IPS-20b (cell line): ENCODE measurements around the gene ADAMTS4.
A peak's percentile ranks its signal among the peaks of the same experiment; 100 is the strongest.

Experiments
- H3K27ac ChIP-seq: one replicate; pipeline ENCODE4 v1.5.1; 2013; ENCODE audit warnings: low read length
- H3K27me3 ChIP-seq: 2 replicates; pipeline ENCODE4 v1.6.1; 2013; ENCODE audit warnings: mild to moderate bottlenecking, low read length, inconsistent platforms; ENCODE audit not compliant: insufficient read depth
- H3K36me3 ChIP-seq: 2 replicates; pipeline ENCODE4 v1.6.1; 2013; ENCODE audit warnings: low read depth, mild to moderate bottlenecking, inconsistent platforms, low read length, moderate library complexity; ENCODE audit not compliant: insufficient read depth
- H3K4me1 ChIP-seq: 2 replicates; pipeline ENCODE4 v1.6.1; 2013; ENCODE audit warnings: mild to moderate bottlenecking, control low read depth, inconsistent platforms, low read length, moderate library complexity; ENCODE audit not compliant: insufficient read depth
- H3K4me3 ChIP-seq: 2 replicates; pipeline ENCODE4 v1.5.1; 2013; ENCODE audit warnings: mild to moderate bottlenecking, low read length, inconsistent platforms
- H3K9ac ChIP-seq: 2 replicates; pipeline ENCODE4 v1.6.1; 2013; ENCODE audit warnings: low read depth, mild to moderate bottlenecking, inconsistent platforms, low read length, moderate library complexity
- H3K9me3 ChIP-seq: 2 replicates; pipeline ENCODE4 v1.6.1; 2013; ENCODE audit warnings: mild to moderate bottlenecking, low read depth, low read length, inconsistent platforms; ENCODE audit not compliant: insufficient read depth

ADAMTS4 gene

GRCh38 chr1:161200421-161200991, 1.7 kb upstream of the ADAMTS4 start:
- Histone ChIP-seq H3K36me3 (peaks cover 22% of the 10 kb centered on the region), H3K9me3 (no peaks in the 10 kb centered on the region), H3K9ac (peak overlapping the region; percentile 96; the same call in 1 of the 2 replicates), H3K27me3 (no peaks in the 10 kb centered on the region), H3K4me3 (peak overlapping the region; percentile 17; the same call in 1 of the 2 replicates), H3K27ac (peak overlapping the region; percentile 86), H3K4me1 (peaks cover 47% of the 10 kb centered on the region)

GRCh38 chr1:161199506-161200139, 769 bp upstream of the ADAMTS4 start:
- Histone ChIP-seq H3K9me3 (no peaks in the 10 kb centered on the region), H3K9ac (peak overlapping the region; percentile 96; the same call in 1 of the 2 replicates), H3K36me3 (peaks cover 13% of the 10 kb centered on the region), H3K27me3 (no peaks in the 10 kb centered on the region), H3K4me1 (peaks cover 47% of the 10 kb centered on the region), H3K27ac (peak overlapping the region; percentile 86), H3K4me3 (peak overlapping the region; percentile 7; the same call in 1 of the 2 replicates)

DNA sequence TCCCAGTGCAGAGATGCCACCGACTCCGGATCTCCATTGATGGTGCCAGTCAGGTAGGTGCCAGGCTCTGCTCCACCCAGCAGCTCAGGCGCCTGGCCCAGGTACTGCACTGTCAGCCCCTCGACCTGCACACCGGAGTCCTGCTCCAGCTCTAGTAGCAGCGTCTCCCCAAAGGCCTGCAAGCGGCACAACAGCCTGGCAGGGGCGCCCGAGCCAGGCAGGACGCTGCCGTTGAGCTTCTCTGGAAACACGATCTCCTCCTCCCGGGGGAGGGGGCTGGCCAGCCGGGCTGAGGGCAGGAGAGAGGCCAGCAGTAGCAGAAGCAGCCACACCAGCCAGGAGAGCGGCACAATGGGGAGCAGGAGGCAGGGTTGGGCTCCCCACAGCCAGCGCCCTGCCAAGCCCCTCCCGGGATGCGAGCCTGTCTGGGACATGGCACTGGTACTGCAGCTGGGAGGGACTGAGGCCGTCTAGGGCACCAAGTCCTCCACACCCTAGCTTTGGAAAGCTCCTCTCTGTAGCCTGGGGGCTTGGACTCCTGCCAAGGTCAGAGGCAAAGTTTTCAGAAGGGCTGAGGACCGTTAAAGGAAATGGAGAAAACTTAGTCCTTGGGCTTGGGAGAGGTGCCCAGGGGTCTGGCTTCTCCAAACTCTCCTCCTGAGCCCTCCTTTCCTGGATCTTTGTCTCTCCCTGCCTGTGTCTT, 509 bp downstream of the ADAMTS4 start:
- Histone ChIP-seq H3K27ac (no peak overlapping the region), H3K4me3 (peak overlapping the region; percentile 45; the same call in 1 of the 2 replicates), H3K9ac (peak overlapping the region; percentile 40; the same call in 1 of the 2 replicates), H3K4me1 (peaks cover 47% of the 10 kb centered on the region), H3K36me3 (peaks cover under 1% of the 10 kb centered on the region; the same call in 1 of the 2 replicates), H3K9me3 (no peaks in the 10 kb centered on the region), H3K27me3 (no peaks in the 10 kb centered on the region)

DNA sequence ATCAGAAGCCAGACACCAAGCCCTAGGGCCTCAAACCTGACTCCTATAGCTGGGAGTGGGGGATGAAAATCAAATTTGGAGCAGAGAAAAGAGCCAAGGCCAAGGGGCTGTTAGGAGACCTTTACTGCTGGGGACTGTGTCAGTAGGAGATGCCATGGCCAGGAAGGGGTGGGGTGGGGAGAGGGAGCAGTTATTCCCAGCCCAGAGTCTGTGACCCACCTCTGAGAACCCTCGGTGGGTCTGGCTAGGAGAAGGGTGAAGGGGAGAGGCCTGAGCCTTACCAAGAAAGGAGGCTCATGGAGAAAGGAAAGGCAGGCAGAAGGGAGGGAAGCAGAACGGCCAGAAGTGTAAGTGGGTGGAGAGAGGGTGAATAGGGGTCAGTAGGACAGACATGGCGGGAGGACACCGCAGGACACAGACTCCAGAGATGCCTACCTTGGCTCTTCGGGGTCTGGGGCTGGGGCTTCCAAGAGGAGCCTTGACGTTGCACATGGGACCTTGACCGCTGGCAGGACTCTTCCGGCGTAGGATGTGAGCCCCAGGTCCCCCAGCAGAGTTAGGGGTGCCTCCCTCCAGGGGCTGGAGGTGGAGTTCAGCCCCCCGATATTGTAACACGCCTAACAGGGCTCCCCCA, 1.2 kb downstream of the ADAMTS4 start:
- Histone ChIP-seq H3K4me3 (peak overlapping the region; percentile 45; the same call in 1 of the 2 replicates), H3K27ac (no peak overlapping the region), H3K4me1 (peaks cover 47% of the 10 kb centered on the region), H3K9ac (peak overlapping the region; percentile 6; the same call in 1 of the 2 replicates), H3K27me3 (no peaks in the 10 kb centered on the region), H3K36me3 (no peaks in the 10 kb centered on the region), H3K9me3 (no peaks in the 10 kb centered on the region)

GRCh38 chr1:161196521-161197451, 2.1 kb downstream of the ADAMTS4 start:
- Histone ChIP-seq H3K4me3 (peak overlapping the region; percentile 45; the same call in 1 of the 2 replicates), H3K4me1 (peaks cover 47% of the 10 kb centered on the region), H3K27me3 (no peaks in the 10 kb centered on the region), H3K9me3 (no peaks in the 10 kb centered on the region), H3K36me3 (no peaks in the 10 kb centered on the region; the same call in 1 of the 2 replicates), H3K9ac (peak overlapping the region; percentile 6; the same call in 1 of the 2 replicates), H3K27ac (no peak overlapping the region)

- Histone ChIP-seq H3K4me1 (peaks cover 41% of the 10 kb centered on the region), H3K36me3 (no peaks in the 10 kb centered on the region; the same call in 1 of the 2 replicates)
Observed at GRCh38 chr1:161196111-161196510, 2.7 kb downstream of the ADAMTS4 start.

GRCh38 chr1:161195171-161195570, 3.7 kb downstream of the ADAMTS4 start:
- Histone ChIP-seq H3K9me3 (no peaks in the 10 kb centered on the region), H3K4me3 (no peak overlapping the region), H3K4me1 (peaks cover 31% of the 10 kb centered on the region), H3K36me3 (no peaks in the 10 kb centered on the region; the same call in 1 of the 2 replicates), H3K27ac (no peak overlapping the region), H3K27me3 (no peaks in the 10 kb centered on the region), H3K9ac (no peak overlapping the region)

More at GRCh38 chr1:161196111-161196510, 2.7 kb downstream of the ADAMTS4 start:
- no peak overlapping the region; the same call in 1 of the 2 replicates for H3K9ac ChIP-seq
- H3K27me3 ChIP-seq, result no peaks in the 10 kb centered on the region
- no peaks in the 10 kb centered on the region for H3K9me3 ChIP-seq
- H3K4me3 ChIP-seq, result no peak overlapping the region
- H3K27ac ChIP-seq, result no peak overlapping the region

GRCh38 chr1:161193561-161194235, 5.2 kb downstream of the ADAMTS4 start:
- Histone ChIP-seq H3K9me3 (no peaks in the 10 kb centered on the region), H3K27me3 (no peaks in the 10 kb centered on the region), H3K36me3 (no peaks in the 10 kb centered on the region; the same call in 1 of the 2 replicates), H3K4me1 (peaks cover 18% of the 10 kb centered on the region), H3K9ac (no peak overlapping the region), H3K27ac (no peak overlapping the region), H3K4me3 (no peak overlapping the region)

- H3K9me3 ChIP-seq, result no peaks in the 10 kb centered on the region
- no peak overlapping the region for H3K27ac ChIP-seq
- H3K9ac ChIP-seq, result no peak overlapping the region
- no peaks in the 10 kb centered on the region for H3K27me3 ChIP-seq
- H3K4me1 ChIP-seq, result peaks cover 12% of the 10 kb centered on the region
- H3K4me3 ChIP-seq, result no peak overlapping the region
- no peaks in the 10 kb centered on the region; the same call in 1 of the 2 replicates for H3K36me3 ChIP-seq
Observed at GRCh38 chr1:161192476-161193465, 6.1 kb downstream of the ADAMTS4 start.
